OCI-M2 (cell line): ENCODE data around the gene C2CD5.
"Not testable (repeated sequence)": the region's sequence is repeated elsewhere in the genome, so short reads cannot be mapped to it uniquely, and the experiment has no call there.

Source experiments
- DNase-seq: peaks from one replicate; lab custom pipeline; 2025; ENCODE audit not compliant: unreplicated experiment; lab: John Stamatoyannopoulos, UW

C2CD5 gene

GRCh38 chr12:22477166-22477893 is 67.0 kb downstream of the C2CD5 start:
- DNase-seq = no peak

DNA sequence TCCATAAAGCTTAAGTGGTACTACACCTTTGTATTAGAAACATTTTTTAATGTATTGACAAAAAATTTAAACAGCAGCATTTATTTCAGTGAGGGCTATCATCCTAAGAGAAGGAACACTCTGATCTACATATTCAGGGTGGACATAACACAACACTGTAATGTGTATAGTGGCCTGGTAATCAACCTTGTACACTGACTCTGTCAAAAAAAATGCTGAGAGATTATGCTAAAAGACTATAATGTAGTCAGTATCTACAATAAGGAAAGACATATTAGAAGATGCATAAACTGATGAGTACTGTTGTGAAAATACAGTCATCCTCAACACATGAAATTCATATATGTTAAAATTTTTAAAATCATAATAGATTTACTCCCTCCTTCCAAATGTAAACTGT is 68.2 kb downstream of the C2CD5 start:
- DNase-seq = no peak

DNA sequence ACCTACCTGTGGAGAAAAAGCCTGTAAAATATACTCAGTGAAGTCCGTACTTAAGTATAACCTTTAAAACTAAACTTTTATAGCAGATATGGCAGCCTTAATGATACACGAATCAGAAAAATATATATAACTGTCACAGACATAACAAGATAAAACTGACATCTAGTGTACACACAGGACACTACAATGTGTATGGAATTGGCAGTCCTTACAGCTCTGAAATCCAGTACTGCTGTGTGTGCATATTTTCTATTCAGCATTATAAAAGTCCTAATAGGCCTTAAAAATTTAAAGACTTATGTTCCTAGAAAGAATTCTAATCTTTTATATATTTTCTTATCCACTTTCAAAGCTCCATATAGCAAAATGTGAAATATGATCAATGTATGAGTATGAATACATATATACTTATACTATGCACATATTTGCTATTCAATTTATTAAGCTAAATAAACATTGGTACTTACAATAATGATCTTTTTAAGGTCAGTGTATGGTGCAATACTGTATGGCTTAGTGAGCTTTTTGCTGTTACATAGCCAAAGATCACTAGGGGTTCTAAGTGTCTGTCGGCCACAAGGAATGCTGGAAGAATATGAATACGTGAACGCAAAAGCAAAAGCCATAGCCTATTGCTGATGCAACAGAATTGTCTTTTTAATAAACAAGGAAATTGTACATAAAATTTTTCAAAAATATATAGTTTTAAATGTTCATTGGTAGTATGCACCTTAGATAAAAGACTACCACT is 69.2 kb downstream of the C2CD5 start:
- DNase-seq = no peak

- DNase-seq = no peak
Observed at GRCh38 chr12:22473212-22473611, 71.1 kb downstream of the C2CD5 start.

- no peak for DNase-seq
Observed at GRCh38 chr12:22467190-22467589, 77.2 kb downstream of the C2CD5 start.

DNA sequence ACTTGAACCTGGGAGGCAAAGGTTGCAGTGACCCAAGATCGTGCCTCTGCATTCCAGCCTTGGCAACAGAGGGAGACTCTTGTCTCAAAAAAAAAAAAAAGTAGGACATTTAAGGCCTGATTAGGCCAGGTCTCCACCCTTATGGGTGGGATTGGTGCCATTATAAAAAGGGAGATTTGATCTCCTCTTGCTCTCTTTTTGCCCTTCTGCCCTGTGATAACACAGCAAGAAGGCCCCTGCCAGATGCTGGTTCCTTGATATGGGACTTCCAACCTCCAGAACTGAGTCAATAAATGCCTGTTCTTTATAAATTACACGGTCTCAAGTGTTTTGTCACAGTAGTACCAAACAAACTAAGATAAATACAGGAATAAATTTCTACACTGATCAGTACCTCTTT is 81.0 kb downstream of the C2CD5 start:
- DNase-seq = no peak

GRCh38 chr12:22461786-22462185 is 82.6 kb downstream of the C2CD5 start:
- no peak for DNase-seq

DNA sequence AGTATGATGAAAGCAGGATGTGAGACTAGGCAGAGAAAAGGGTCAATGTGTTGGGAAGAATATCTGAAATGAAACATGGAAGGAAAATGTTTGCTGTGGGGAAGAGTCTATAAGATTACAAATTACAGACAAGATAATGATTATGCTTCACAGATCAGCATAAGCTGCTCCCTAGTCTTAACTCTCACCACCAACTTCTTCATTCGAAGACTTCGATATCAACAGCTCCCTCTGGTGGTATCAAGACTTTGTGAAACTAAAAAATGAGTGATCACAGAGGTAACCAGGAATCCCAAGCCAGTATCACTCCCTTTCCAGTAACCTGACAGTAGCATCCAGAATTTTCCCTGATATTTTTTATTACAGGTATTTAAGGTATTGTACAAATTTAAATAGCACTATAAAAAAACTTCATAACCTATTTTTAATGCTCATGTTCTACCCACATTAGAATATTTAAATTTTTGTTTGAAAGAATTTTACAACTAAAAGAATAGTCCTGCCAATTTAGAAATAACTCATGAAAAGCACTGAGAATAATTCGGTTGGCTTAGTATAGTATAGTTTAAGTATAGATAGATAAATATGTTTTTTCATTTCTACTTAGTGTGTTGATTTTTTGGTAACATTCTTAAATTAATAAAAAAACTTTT is 84.4 kb downstream of the C2CD5 start:
- DNase-seq = no peak

- no peak for DNase-seq
Observed at GRCh38 chr12:22458298-22458937, 85.9 kb downstream of the C2CD5 start.

DNA sequence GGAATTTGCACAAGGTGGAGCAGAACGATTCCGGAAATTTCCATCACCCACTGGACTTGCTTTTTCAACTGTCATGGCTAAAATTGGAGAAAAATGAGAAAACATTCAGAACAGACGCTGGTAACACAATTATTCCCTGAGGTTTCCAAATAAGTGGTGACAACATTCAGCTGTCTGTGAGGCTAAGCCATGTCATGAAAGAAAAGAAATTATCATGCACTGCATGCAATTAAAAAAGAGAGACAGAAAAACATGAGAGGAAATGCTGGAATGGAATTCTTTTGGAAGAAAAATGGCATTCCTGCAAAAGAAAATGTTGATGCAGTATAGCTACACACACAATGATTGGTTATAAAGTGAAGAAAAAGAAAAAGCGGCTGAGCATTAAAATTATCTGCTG is 87.3 kb downstream of the C2CD5 start:
- no peak for DNase-seq

- no peak for DNase-seq
Observed at GRCh38 chr12:22453511-22453910, 90.8 kb downstream of the C2CD5 start.

GRCh38 chr12:22447223-22447622 is 97.1 kb downstream of the C2CD5 start:
- DNase-seq = no peak

GRCh38 chr12:22444317-22444665 is 100.1 kb downstream of the C2CD5 start:
- DNase-seq = not testable (repeated sequence)

DNA sequence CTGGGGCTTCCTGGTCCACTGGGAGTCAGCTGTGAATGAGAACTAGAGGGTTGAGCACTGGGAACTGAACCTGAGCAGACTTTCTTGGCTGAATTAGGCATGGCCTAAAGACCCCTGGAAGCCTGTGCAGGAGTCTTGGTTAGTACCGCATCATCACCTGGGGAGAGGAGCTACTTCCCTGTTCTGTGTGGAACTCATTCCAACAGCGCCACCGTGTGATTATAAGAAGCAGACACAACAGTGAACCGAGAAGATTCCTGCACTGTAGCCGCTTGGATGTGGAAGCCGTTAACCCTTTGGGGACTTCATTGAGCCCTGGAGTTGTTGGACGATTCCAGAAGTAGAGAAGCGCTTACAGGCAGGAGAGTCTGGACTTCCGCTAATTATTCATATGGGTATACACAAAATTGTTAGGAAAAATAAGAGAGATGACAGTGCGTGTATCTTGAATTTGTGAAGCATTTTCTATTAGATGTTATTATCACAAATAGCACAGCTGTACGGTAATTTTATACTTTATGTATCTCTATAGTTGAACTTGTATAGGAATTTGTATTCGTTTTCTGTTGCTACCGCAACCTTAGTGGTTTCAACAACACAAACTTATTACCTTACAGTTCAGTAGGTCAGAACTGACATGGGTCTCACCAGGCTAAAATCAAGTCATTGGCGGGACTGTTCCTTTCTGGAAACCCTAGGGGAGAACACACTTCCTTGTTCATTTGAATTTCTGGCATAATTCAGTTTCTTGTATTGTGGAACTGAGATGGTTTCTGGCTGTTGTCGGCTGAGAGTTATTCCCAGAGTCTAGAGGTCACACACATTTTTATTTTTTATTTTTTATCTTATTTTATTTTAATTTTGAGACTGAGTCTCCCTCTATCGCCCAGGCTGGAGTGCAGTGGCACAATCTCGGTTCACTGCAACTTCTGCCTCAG is 100.7 kb downstream of the C2CD5 start:
- DNase-seq = no peak

- DNase-seq = no peak
Observed at GRCh38 chr12:22437031-22437806, 107.1 kb downstream of the C2CD5 start.

DNA sequence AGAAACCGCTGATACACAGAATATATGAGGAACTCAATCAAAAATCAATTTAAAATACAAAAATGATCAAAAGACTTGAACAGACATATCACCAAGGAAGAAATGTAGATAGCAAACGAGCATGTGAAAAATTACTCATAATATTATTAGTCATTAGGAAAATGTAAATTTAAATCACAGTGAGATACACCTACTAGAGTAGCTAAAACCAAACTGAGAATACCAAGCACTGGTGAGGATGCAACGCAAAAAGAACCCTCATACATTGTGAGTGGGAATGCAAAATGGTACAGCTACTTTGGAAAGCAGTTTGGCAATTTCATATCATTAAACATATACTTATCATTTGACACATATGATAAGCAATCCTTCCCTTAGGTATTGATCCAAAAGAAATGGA is 108.8 kb downstream of the C2CD5 start:
- DNase-seq = no peak

- DNase-seq = no peak
Observed at GRCh38 chr12:22431693-22432251, 112.6 kb downstream of the C2CD5 start.

GRCh38 chr12:22416801-22417200 is 127.5 kb downstream of the C2CD5 start:
- DNase-seq = no peak
